WTC11 (cell line): ENCODE data around the gene TYRO3.
"Not testable (repeated sequence)": the region's sequence is repeated elsewhere in the genome, so short reads cannot be mapped to it uniquely, and the experiment has no call there.

Source experiments
- GABPB1 ChIP-seq: sonication (generic); formaldehyde crosslinking; IDR thresholded peaks from 2 replicates; pipeline ENCODE4 v1.8.1; 2023; ENCODE audit warnings: mild to moderate bottlenecking, missing genetic modification reagents
- KAT7 ChIP-seq: sonication (generic); formaldehyde crosslinking; IDR thresholded peaks from 2 replicates; pipeline ENCODE4 v1.8.1; 2023; ENCODE audit warnings: missing genetic modification reagents, mild to moderate bottlenecking, borderline replicate concordance

- TF ChIP-seq GABPB1, KAT7 (CRISPR knock-in tag): not testable (repeated sequence)
Observed at GRCh38 chr15:41586531-41587282, 27.7 kb downstream of the TYRO3 start.
